Central memory CD8-positive, alpha-beta T cell (primary cell): ENCODE results near the gene ZBTB26.

Experiments used
- ATAC-seq: fragments of 150-1000 bp; cut with Tn5 transposase; replicated peaks from 2 replicates; pipeline ENCODE4 v1.10.0; 2022; ENCODE audit warnings: mild to moderate bottlenecking, moderate FRiP score, moderate number of reproducible peaks; ENCODE audit not compliant: poor library complexity, severe bottlenecking; ENCODE audit errors: extremely low read depth
- DNase-seq, 2 donors: peaks; one replicate each; pipeline ENCODE4 v3.0.0; 2021; ENCODE audit warnings: low spot score in 2 of 2
- H3K27ac Mint-ChIP-seq: one replicate; pipeline ENCODE4 v1.8.0; 2022; ENCODE audit warnings: low read depth, mild to moderate bottlenecking, moderate library complexity, mixed read lengths
- H3K27me3 Mint-ChIP-seq: one replicate; pipeline ENCODE4 v1.8.0; 2022; ENCODE audit warnings: mixed read lengths
- H3K36me3 Mint-ChIP-seq: one replicate; pipeline ENCODE4 v1.8.0; 2022; ENCODE audit warnings: mild to moderate bottlenecking, moderate library complexity, mixed read lengths; ENCODE audit not compliant: insufficient read depth
- H3K4me1 Mint-ChIP-seq: one replicate; pipeline ENCODE4 v1.8.0; 2022; ENCODE audit warnings: mixed read lengths
- H3K4me3 Mint-ChIP-seq: one replicate; pipeline ENCODE4 v1.8.0; 2022; ENCODE audit warnings: mild to moderate bottlenecking, moderate library complexity, mixed read lengths
- H3K9me3 Mint-ChIP-seq: one replicate; pipeline ENCODE4 v1.8.0; 2022; ENCODE audit warnings: mixed read lengths

The ZBTB26 gene

GRCh38 chr9:122931226-122932121, at the start of gene ZBTB26:
Gene ZBTB26, minus strand, starts transcription at chr9:122931512. Its CDS starts 11,578 bp downstream, at chr9:122919934.
- no peaks in the 10 kb centered on the region for H3K9me3 Mint-ChIP-seq
- H3K4me3 Mint-ChIP-seq, result no peak within 1 kb of the TSS
- peaks cover 13% of the 10 kb centered on the region for H3K4me1 Mint-ChIP-seq
- H3K36me3 Mint-ChIP-seq, result peaks cover 12% of the 10 kb centered on the region
- H3K27me3 Mint-ChIP-seq, result no peaks in the 10 kb centered on the region
- ATAC-seq (peak; percentile 98), DNase-seq (peak; percentile 77 to 81)
- peak within 1 kb of the TSS; percentile 96 for H3K27ac Mint-ChIP-seq

- H3K36me3 Mint-ChIP-seq, result no peaks in the 10 kb centered on the region
- peaks cover 7% of the 10 kb centered on the region for H3K4me1 Mint-ChIP-seq
- H3K4me3 Mint-ChIP-seq, result no peak overlapping the region
- H3K27me3 Mint-ChIP-seq, result no peaks in the 10 kb centered on the region
- DNase-seq, result no peak
- no peaks in the 10 kb centered on the region for H3K9me3 Mint-ChIP-seq
- no peak for ATAC-seq
- no peak overlapping the region for H3K27ac Mint-ChIP-seq
These were observed 47.3 kb upstream of the ZBTB26 start for GRCh38 chr9:122978601-122979000.

- H3K27ac Mint-ChIP-seq, result no peak overlapping the region
- H3K9me3 Mint-ChIP-seq, result no peaks in the 10 kb centered on the region
- ATAC-seq (no peak), DNase-seq (no peak)
- H3K4me3 Mint-ChIP-seq, result no peak overlapping the region
- H3K36me3 Mint-ChIP-seq, result peaks cover 3% of the 10 kb centered on the region
- no peaks in the 10 kb centered on the region for H3K27me3 Mint-ChIP-seq
- H3K4me1 Mint-ChIP-seq, result peaks cover 19% of the 10 kb centered on the region
These were observed 43.9 kb upstream of the ZBTB26 start for GRCh38 chr9:122975196-122975595.

- H3K27me3 Mint-ChIP-seq, result no peaks in the 10 kb centered on the region
- ATAC-seq (no peak), DNase-seq (no peak)
- peaks cover 5% of the 10 kb centered on the region for H3K36me3 Mint-ChIP-seq
- H3K9me3 Mint-ChIP-seq, result peaks cover 5% of the 10 kb centered on the region
- H3K4me1 Mint-ChIP-seq, result no peaks in the 10 kb centered on the region
- no peak overlapping the region for H3K4me3 Mint-ChIP-seq
- H3K27ac Mint-ChIP-seq, result no peak overlapping the region
These were observed 29.8 kb upstream of the ZBTB26 start for GRCh38 chr9:122961139-122961538.

GRCh38 chr9:122955961-122956360, 24.6 kb upstream of the ZBTB26 start:
- Mint-ChIP-seq H3K9me3 (peaks cover 4% of the 10 kb centered on the region), H3K36me3 (peaks cover 2% of the 10 kb centered on the region)
- DNase-seq, result no peak

GRCh38 chr9:122954253-122954691, 23.0 kb upstream of the ZBTB26 start:
- Mint-ChIP-seq H3K27ac (no peak overlapping the region), H3K36me3 (peaks cover 2% of the 10 kb centered on the region), H3K27me3 (no peaks in the 10 kb centered on the region), H3K4me1 (peaks cover 24% of the 10 kb centered on the region), H3K9me3 (no peaks in the 10 kb centered on the region), H3K4me3 (no peak overlapping the region)
- no peak for ATAC-seq
- DNase-seq, result no peak

More at GRCh38 chr9:122955961-122956360, 24.6 kb upstream of the ZBTB26 start:
- ATAC-seq, result no peak
- Mint-ChIP-seq H3K4me3 (no peak overlapping the region), H3K4me1 (peaks cover 8% of the 10 kb centered on the region), H3K27me3 (no peaks in the 10 kb centered on the region), H3K27ac (no peak overlapping the region)

GRCh38 chr9:122951056-122951455, 19.7 kb upstream of the ZBTB26 start:
- peaks cover 44% of the 10 kb centered on the region for H3K4me1 Mint-ChIP-seq
- H3K4me3 Mint-ChIP-seq, result no peak overlapping the region
- ATAC-seq, result no peak

GRCh38 chr9:122950263-122950662, 19.0 kb upstream of the ZBTB26 start:
- DNase-seq (no peak), ATAC-seq (no peak)
- no peaks in the 10 kb centered on the region for H3K9me3 Mint-ChIP-seq
- no peak overlapping the region for H3K4me3 Mint-ChIP-seq
- H3K27ac Mint-ChIP-seq, result no peak overlapping the region
- H3K4me1 Mint-ChIP-seq, result peaks cover 51% of the 10 kb centered on the region
- H3K36me3 Mint-ChIP-seq, result peaks cover 2% of the 10 kb centered on the region
- H3K27me3 Mint-ChIP-seq, result no peaks in the 10 kb centered on the region

More at GRCh38 chr9:122951056-122951455, 19.7 kb upstream of the ZBTB26 start:
- Mint-ChIP-seq H3K27me3 (no peaks in the 10 kb centered on the region), H3K27ac (no peak overlapping the region), H3K36me3 (peaks cover 2% of the 10 kb centered on the region), H3K9me3 (no peaks in the 10 kb centered on the region)
- no peak for DNase-seq

- Mint-ChIP-seq H3K36me3 (peaks cover 2% of the 10 kb centered on the region), H3K4me3 (no peak overlapping the region), H3K27me3 (no peaks in the 10 kb centered on the region), H3K27ac (no peak overlapping the region), H3K9me3 (no peaks in the 10 kb centered on the region), H3K4me1 (peaks cover 54% of the 10 kb centered on the region)
- DNase-seq (no peak), ATAC-seq (no peak)
These were observed 18.4 kb upstream of the ZBTB26 start for GRCh38 chr9:122949696-122950095.

GRCh38 chr9:122948313-122948712, 17.0 kb upstream of the ZBTB26 start:
- ATAC-seq (peak; percentile 71), DNase-seq (no peak)
- Mint-ChIP-seq H3K36me3 (peaks cover 2% of the 10 kb centered on the region), H3K27me3 (no peaks in the 10 kb centered on the region), H3K4me1 (peaks cover 47% of the 10 kb centered on the region), H3K27ac (peak overlapping the region; percentile 88), H3K9me3 (no peaks in the 10 kb centered on the region), H3K4me3 (peak overlapping the region; percentile 21)

- no peaks in the 10 kb centered on the region for H3K9me3 Mint-ChIP-seq
- DNase-seq (no peak), ATAC-seq (no peak)
- H3K4me1 Mint-ChIP-seq, result peaks cover 55% of the 10 kb centered on the region
- no peak overlapping the region for H3K4me3 Mint-ChIP-seq
- H3K27ac Mint-ChIP-seq, result peak overlapping the region; percentile 88
- H3K27me3 Mint-ChIP-seq, result no peaks in the 10 kb centered on the region
- peaks cover 2% of the 10 kb centered on the region for H3K36me3 Mint-ChIP-seq
These were observed 15.2 kb upstream of the ZBTB26 start for GRCh38 chr9:122946461-122947005.

GRCh38 chr9:122944960-122945888, 13.9 kb upstream of the ZBTB26 start:
- H3K27me3 Mint-ChIP-seq, result no peaks in the 10 kb centered on the region
- no peaks in the 10 kb centered on the region for H3K9me3 Mint-ChIP-seq
- ATAC-seq, result no peak
- DNase-seq, result no peak
- H3K36me3 Mint-ChIP-seq, result peaks cover 7% of the 10 kb centered on the region
- peaks cover 56% of the 10 kb centered on the region for H3K4me1 Mint-ChIP-seq
- H3K4me3 Mint-ChIP-seq, result no peak overlapping the region
- no peak overlapping the region for H3K27ac Mint-ChIP-seq
